Fibroblast of skin of left biceps (primary cell): ENCODE results near the gene KLHDC10.
"Not testable (repeated sequence)": the region's sequence is repeated elsewhere in the genome, so short reads cannot be mapped to it uniquely, and the experiment has no call there.

Source experiments
- DNase-seq, 2 experiments: peaks; one replicate each; pipeline ENCODE4 v3.0.0-alpha.2; 2013; ENCODE audit warnings: low read depth in 2 of 2

Gene KLHDC10

DNA sequence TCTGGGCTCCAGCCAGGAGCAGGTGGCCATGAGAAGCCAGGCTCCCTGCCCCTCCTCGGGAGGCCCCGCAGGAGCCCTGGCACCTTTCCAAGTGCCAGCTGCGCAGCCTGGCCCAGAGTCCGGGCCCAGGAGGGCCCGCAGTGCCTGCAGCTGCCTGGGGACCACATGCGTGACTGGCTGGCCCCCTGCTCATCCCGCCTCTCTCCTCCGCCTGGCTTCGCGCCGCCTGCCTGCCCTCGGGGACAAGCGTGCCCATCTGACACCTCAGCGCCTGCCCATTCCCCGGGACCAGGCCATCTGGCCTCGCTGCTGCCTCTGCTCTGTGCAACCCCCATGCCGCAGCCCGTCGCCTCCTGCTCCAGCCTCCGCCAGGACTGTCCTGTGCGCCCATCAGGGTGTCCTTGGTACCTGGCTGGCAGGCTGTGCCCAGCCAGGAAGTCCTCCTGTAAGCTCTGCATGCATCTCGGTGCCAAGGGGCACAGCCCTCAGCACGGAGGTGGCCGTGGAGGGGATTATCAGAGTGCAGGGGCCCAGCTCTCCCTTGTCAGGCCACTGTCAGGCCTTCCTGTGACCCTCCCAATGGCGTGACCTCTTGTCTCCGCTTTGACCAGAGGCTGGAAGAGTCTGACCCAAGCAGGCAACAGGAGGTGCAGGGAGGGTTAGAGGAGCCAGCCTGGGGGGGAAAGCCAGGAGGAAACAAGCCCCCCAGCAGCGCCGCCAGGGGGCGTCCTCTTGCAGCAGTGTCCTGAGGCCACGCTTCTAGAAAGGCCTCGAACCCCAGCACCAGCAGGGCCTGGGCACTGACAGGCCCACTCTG, 84.4 kb downstream of the KLHDC10 start:
- no peak for DNase-seq

DNA sequence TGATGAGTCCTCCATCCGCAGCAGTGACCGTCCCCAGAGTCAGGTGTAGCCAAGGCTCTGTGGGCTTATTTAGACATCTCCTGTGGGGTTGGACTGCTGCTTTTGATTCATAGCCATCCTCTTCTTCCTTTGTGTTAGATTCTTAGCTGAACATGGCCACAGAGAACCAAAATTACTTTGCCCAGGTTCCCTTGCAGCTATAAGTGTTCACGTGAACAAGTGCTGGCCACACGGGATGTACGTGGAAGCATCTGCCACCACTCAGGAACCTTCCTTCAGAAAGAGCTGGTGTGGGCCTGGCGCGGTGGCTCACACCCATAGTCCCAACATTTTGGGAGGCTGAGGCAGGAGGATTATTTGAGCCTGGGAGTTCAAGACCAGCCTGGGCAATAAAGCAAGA, 85.8 kb downstream of the KLHDC10 start:
- DNase-seq = no peak

- no peak for DNase-seq
Measured at GRCh38 chr7:130157700-130158099, 87.4 kb downstream of the KLHDC10 start.

DNA sequence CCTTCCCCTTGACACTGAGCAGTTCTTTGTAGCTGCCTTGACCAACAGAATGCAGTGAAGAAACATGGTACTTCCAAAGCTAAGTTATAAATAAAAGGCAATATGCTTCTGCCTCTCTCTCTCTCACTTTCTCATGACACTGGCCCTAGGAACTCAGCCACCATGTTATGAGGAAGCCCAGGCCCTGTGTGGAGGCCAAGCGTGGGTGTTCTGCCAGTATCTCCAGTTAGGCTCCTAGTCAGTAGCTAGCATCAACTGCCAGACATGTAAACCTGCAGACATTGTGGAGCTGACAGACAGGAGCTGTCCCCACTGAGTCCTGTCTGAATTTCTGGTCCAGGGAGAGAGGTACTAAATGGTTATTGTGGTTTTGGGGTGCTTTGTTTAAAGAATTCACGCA, 89.7 kb downstream of the KLHDC10 start:
- no peak for DNase-seq

DNA sequence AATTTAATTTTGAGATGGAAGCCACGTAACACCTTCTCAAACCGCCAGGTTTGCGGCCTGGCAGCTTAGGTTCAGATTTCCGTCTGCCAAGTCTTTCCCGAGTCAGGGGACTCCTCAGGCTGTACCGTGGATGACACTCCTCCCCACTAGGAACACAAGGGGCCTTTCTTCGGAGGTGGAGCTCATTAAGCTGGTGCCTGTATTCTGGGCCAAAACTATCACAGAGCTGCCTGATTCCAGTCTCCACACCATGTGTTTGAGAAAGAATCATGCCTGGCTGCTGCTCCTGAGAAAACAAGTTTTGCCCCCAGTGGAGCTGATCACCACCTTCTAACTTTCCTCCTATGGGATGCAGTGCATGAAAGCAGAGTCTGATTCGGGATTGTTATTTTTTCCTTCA, 90.1 kb downstream of the KLHDC10 start:
- no peak for DNase-seq

DNA sequence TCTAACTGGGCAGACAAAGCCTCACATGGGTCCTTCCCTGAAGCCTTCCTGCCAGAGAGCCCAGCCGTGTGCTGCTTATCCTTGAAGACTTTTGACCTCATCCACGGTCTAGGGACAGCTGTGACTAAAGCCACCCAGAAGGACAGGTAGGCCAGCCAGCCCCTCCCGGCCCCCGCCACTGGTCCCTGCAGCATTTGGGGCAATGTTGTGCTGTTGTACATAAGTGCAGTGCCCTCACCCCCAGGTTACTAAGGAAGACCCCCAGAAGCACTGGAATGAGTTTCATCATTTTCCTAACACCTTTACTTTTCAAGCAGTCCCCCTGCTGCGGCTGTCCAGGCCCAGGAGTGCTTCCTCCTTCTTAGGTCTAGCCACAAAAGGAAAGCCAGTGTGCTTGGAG, 91.9 kb downstream of the KLHDC10 start:
- DNase-seq = no peak

- no peak for DNase-seq
Measured at GRCh38 chr7:130174237-130174959, 104.1 kb downstream of the KLHDC10 start.

- no peak for DNase-seq
Measured at GRCh38 chr7:130178251-130178650, 107.9 kb downstream of the KLHDC10 start.

- DNase-seq = no peak
Measured at GRCh38 chr7:130179631-130180030, 109.3 kb downstream of the KLHDC10 start.

- no peak for DNase-seq
Measured at GRCh38 chr7:130180571-130181262, 110.4 kb downstream of the KLHDC10 start.

GRCh38 chr7:130181263-130181605, 110.9 kb downstream of the KLHDC10 start:
- DNase-seq = no peak

DNA sequence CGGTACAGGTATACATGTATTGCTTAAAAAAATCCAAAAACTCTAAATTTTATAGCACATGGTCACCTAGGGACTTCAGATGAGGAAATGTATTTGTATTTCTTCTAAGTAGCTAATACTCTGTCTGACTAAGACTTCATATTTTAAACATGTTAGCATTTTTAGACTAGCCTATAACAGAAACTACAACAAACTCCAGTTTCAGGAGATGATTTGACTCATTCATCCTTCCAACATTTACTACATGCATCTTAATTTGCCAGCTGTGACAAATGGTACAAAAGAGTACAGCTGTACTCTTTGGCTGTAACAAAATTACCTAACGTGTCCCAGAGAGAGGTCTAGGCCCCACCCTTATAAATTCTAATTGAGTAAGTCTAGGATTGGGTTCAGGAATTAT, 112.7 kb downstream of the KLHDC10 start:
- no peak for DNase-seq

GRCh38 chr7:130184349-130184748, 114.0 kb downstream of the KLHDC10 start:
- not testable (repeated sequence) for DNase-seq
